ENCODE data around the gene SASH3. TPM values are rescaled to one million over a fixed set of nuclear protein-coding genes. Genes with fewer than 3 reads are reported as not detected.

Gene SASH3
- total RNA-seq, 1 experiment from 2014 or later, result not detected

GRCh38 chrX:129791336-129791735 is 11.6 kb downstream of the SASH3 start:
- no peak overlapping the region for H3K4me3 ChIP-seq
- no peaks in the 10 kb centered on the region for H3K27me3 ChIP-seq
- DNase-seq, result no peak
- H3K36me3 ChIP-seq, result no peaks in the 10 kb centered on the region
- no peaks in the 10 kb centered on the region for H3K9me3 ChIP-seq

GRCh38 chrX:129791961-129792570 is 12.3 kb downstream of the SASH3 start:
- no peaks in the 10 kb centered on the region for H3K9me3 ChIP-seq
- DNase-seq, result no peak
- no peak overlapping the region for H3K4me3 ChIP-seq
- H3K27me3 ChIP-seq, result no peaks in the 10 kb centered on the region
- H3K36me3 ChIP-seq, result no peaks in the 10 kb centered on the region

- no peak for DNase-seq
- H3K4me3 ChIP-seq, result no peak overlapping the region
- H3K9me3 ChIP-seq, result no peaks in the 10 kb centered on the region
- H3K27me3 ChIP-seq, result no peaks in the 10 kb centered on the region
- H3K36me3 ChIP-seq, result no peaks in the 10 kb centered on the region
Observed at GRCh38 chrX:129792586-129793291, 13.0 kb downstream of the SASH3 start.

GRCh38 chrX:129793604-129794191 is 13.9 kb downstream of the SASH3 start:
- no peak for DNase-seq
- H3K27me3 ChIP-seq, result no peaks in the 10 kb centered on the region

GRCh38 chrX:129795584-129795983 is 15.8 kb downstream of the SASH3 start:
- DNase-seq, result no peak
- Histone ChIP-seq H3K9me3 (no peaks in the 10 kb centered on the region), H3K4me3 (no peak overlapping the region), H3K27me3 (no peaks in the 10 kb centered on the region), H3K36me3 (no peaks in the 10 kb centered on the region)

More at GRCh38 chrX:129793604-129794191, 13.9 kb downstream of the SASH3 start:
- H3K9me3 ChIP-seq, result no peaks in the 10 kb centered on the region
- no peaks in the 10 kb centered on the region for H3K36me3 ChIP-seq
- no peak overlapping the region for H3K4me3 ChIP-seq

GRCh38 chrX:129797251-129797906 is 17.6 kb downstream of the SASH3 start:
- no peaks in the 10 kb centered on the region for H3K36me3 ChIP-seq
- no peak overlapping the region for H3K4me3 ChIP-seq
- no peaks in the 10 kb centered on the region for H3K9me3 ChIP-seq
- DNase-seq, result no peak
- H3K27me3 ChIP-seq, result no peaks in the 10 kb centered on the region

- no peaks in the 10 kb centered on the region for H3K9me3 ChIP-seq
- no peaks in the 10 kb centered on the region for H3K27me3 ChIP-seq
- no peaks in the 10 kb centered on the region for H3K36me3 ChIP-seq
- no peak overlapping the region for H3K4me3 ChIP-seq
- no peak for DNase-seq
Observed at GRCh38 chrX:129798456-129798855, 18.7 kb downstream of the SASH3 start.

- no peaks in the 10 kb centered on the region for H3K36me3 ChIP-seq
- no peak overlapping the region for H3K4me3 ChIP-seq
- no peak for DNase-seq
- no peaks in the 10 kb centered on the region for H3K27me3 ChIP-seq
- no peaks in the 10 kb centered on the region for H3K9me3 ChIP-seq
Observed at GRCh38 chrX:129798888-129799287, 19.1 kb downstream of the SASH3 start.

- Histone ChIP-seq H3K4me3 (no peak overlapping the region), H3K9me3 (no peaks in the 10 kb centered on the region), H3K36me3 (no peaks in the 10 kb centered on the region), H3K27me3 (no peaks in the 10 kb centered on the region)
- no peak for DNase-seq
Observed at GRCh38 chrX:129800186-129800585, 20.4 kb downstream of the SASH3 start.

- Histone ChIP-seq H3K4me3 (no peak overlapping the region), H3K36me3 (no peaks in the 10 kb centered on the region), H3K27me3 (no peaks in the 10 kb centered on the region), H3K9me3 (no peaks in the 10 kb centered on the region)
- DNase-seq, result no peak
Observed at GRCh38 chrX:129802863-129803262, 23.1 kb downstream of the SASH3 start.

GRCh38 chrX:129804806-129805205 is 25.1 kb downstream of the SASH3 start:
- DNase-seq, result no peak
- H3K9me3 ChIP-seq, result no peaks in the 10 kb centered on the region
- H3K27me3 ChIP-seq, result no peaks in the 10 kb centered on the region
- H3K36me3 ChIP-seq, result no peaks in the 10 kb centered on the region
- H3K4me3 ChIP-seq, result no peak overlapping the region

- Histone ChIP-seq H3K9me3 (no peaks in the 10 kb centered on the region), H3K27me3 (no peaks in the 10 kb centered on the region), H3K4me3 (no peak overlapping the region), H3K36me3 (no peaks in the 10 kb centered on the region)
- no peak for DNase-seq
Observed at GRCh38 chrX:129808158-129808828, 28.5 kb downstream of the SASH3 start.

- H3K9me3 ChIP-seq, result no peaks in the 10 kb centered on the region
- no peak for DNase-seq
- H3K27me3 ChIP-seq, result no peaks in the 10 kb centered on the region
- no peaks in the 10 kb centered on the region for H3K36me3 ChIP-seq
- H3K4me3 ChIP-seq, result no peak overlapping the region
Observed at GRCh38 chrX:129808829-129809796, 29.4 kb downstream of the SASH3 start.

GRCh38 chrX:129813662-129814368 is 34.1 kb downstream of the SASH3 start:
- Histone ChIP-seq H3K36me3 (no peaks in the 10 kb centered on the region), H3K27me3 (no peaks in the 10 kb centered on the region), H3K4me3 (no peak overlapping the region), H3K9me3 (no peaks in the 10 kb centered on the region)
- DNase-seq, result no peak

GRCh38 chrX:129818123-129818522 is 38.4 kb downstream of the SASH3 start:
- Histone ChIP-seq H3K9me3 (no peaks in the 10 kb centered on the region), H3K4me3 (no peak overlapping the region), H3K36me3 (no peaks in the 10 kb centered on the region; the same call in 1 of the 2 replicates), H3K27me3 (no peaks in the 10 kb centered on the region)
- DNase-seq, result no peak
